PC-3 (cell line): ENCODE measurements around the gene CELA2B. TPM values are rescaled to one million over a fixed set of nuclear protein-coding genes. Genes with fewer than 3 reads are reported as not detected.

Source experiments
- ATAC-seq: fragments of 200-7000 bp; cut with Tn5 transposase; 2 replicates; pipeline ENCODE4 v1.9.1; 2020; ENCODE audit warnings: mild to moderate bottlenecking, moderate library complexity
- Bru-seq: library from RNA; stranded (reverse); fragments of 400-500 nt; gene quantifications from one replicate; lab custom pipeline; 2021; lab: Mats Ljungman, UMichigan
- BruChase-seq, 2 experiments: library from RNA; stranded (reverse); fragments of 400-500 nt; gene quantifications; one replicate each; lab custom pipeline; 2021; lab: Mats Ljungman, UMichigan
- BruUV-seq: library from RNA; stranded (reverse); fragments of 400-500 nt; replicated peaks from 2 replicates; lab custom pipeline; 2021; lab: Mats Ljungman, UMichigan
- CTCF ChIA-PET: fragments of 300-600 bp; sonication (Branson Sonifier 250); formaldehyde crosslinking; loops from one replicate; lab custom pipeline; 2022; ENCODE audit warnings: antibody characterized with exemption; lab: Charles Lee
- POLR2A ChIA-PET: fragments of 300-600 bp; sonication (Branson Sonifier 250); formaldehyde crosslinking; loops from one replicate; lab custom pipeline; 2022; ENCODE audit warnings: antibody characterized with exemption; ENCODE audit not compliant: unreplicated experiment; lab: Charles Lee
- DNase-seq: peaks from one replicate; pipeline ENCODE4 v3.0.0-alpha.2; 2015
- H2AFZ ChIP-seq: fragments of 300-600 bp; sonication (generic); 2 replicates; pipeline ENCODE4 v1.6.0; 2016; ENCODE audit warnings: antibody characterized with exemption, low read length
- H3F3A ChIP-seq: fragments of 300-600 bp; sonication (generic); one replicate; pipeline ENCODE4 v1.6.0; 2017; ENCODE audit warnings: antibody characterized with exemption, low read length, control low read depth, mild to moderate bottlenecking; ENCODE audit not compliant: unreplicated experiment
- H3K27ac ChIP-seq: fragments of 300-600 bp; sonication (generic); 2 replicates; pipeline ENCODE4 v1.5.1; 2016; ENCODE audit warnings: mild to moderate bottlenecking, low read length
- H3K27me3 ChIP-seq: fragments of 300-600 bp; sonication (generic); 2 replicates; pipeline ENCODE4 v1.6.1; 2016; ENCODE audit warnings: low read length, mixed read lengths
- H3K36me3 ChIP-seq: fragments of 300-600 bp; sonication (generic); 2 replicates; pipeline ENCODE4 v1.6.1; 2016; ENCODE audit warnings: low read depth, mixed run types, low read length, mixed read lengths
- H3K4me1 ChIP-seq: fragments of 300-600 bp; sonication (generic); 2 replicates; pipeline ENCODE4 v1.5.1; 2016; ENCODE audit warnings: low read length; ENCODE audit not compliant: insufficient read depth
- H3K4me2 ChIP-seq: fragments of 300-600 bp; sonication (generic); 2 replicates; pipeline ENCODE4 v1.6.0; 2016; ENCODE audit warnings: low read length
- H3K4me3 ChIP-seq: fragments of 300-600 bp; sonication (generic); 2 replicates; pipeline ENCODE4 v1.5.1; 2016; ENCODE audit warnings: mild to moderate bottlenecking, low read length, mixed read lengths
- H3K79me2 ChIP-seq: fragments of 300-600 bp; sonication (generic); 2 replicates; pipeline ENCODE4 v1.6.1; 2017; ENCODE audit warnings: low read length, mixed read lengths
- H3K9ac ChIP-seq: fragments of 300-600 bp; sonication (generic); 2 replicates; pipeline ENCODE4 v1.6.0; 2016; ENCODE audit warnings: mild to moderate bottlenecking, low read length
- H3K9me2 ChIP-seq: fragments of 300-600 bp; sonication (generic); replicated peaks from 2 replicates; pipeline ENCODE4 v1.6.1; 2016; ENCODE audit warnings: mixed run types, low read length, mixed read lengths
- H3K9me3 ChIP-seq: fragments of 300-600 bp; sonication (generic); 2 replicates; pipeline ENCODE4 v1.6.1; 2016; ENCODE audit warnings: low read length, mixed read lengths
- H4K20me1 ChIP-seq: fragments of 300-600 bp; sonication (generic); 2 replicates; pipeline ENCODE4 v1.6.1; 2016; ENCODE audit warnings: low read length, mixed read lengths
- CTCF ChIP-seq: fragments of 300-600 bp; sonication (generic); conservative IDR thresholded peaks from 2 replicates; pipeline ENCODE4 v1.5.1; 2017; ENCODE audit warnings: antibody characterized with exemption, low read depth, mild to moderate bottlenecking, low read length
- EZH2 ChIP-seq: fragments of 300-600 bp; sonication (generic); IDR thresholded peaks from one replicate; pipeline ENCODE4 v1.6.1; 2017; ENCODE audit warnings: antibody characterized with exemption, mild to moderate bottlenecking, low read length; ENCODE audit not compliant: unreplicated experiment
- EZH2phosphoT487 ChIP-seq: fragments of 300-600 bp; sonication (generic); IDR thresholded peaks from 2 replicates; pipeline ENCODE4 v1.6.1; 2018; ENCODE audit warnings: mild to moderate bottlenecking, antibody characterized with exemption, low read length, borderline replicate concordance
- intact Hi-C: fragments of 100-400 bp; cut with micrococcal nuclease; formaldehyde crosslinking; loops from 2 replicates; pipeline ENCODE4 v1.9.0; 2023
- long read RNA-seq: library from polyadenylated mRNA; unstranded; transcript quantifications from one replicate; pipeline ENCODE4 v2.0.0, GENCODE V29; 2021; ENCODE audit not compliant: unreplicated experiment
- total RNA-seq: library from RNA; depleted of rRNA; stranded (reverse); fragments of >200 nt; gene quantifications from 2 replicates; pipeline ENCODE4 v1.2.3, GENCODE V29; 2014; rRNA removed

CELA2B gene
- not detected in 2 replicates for total RNA-seq
- percentile 5 among the genes with signal in this experiment for Bru-seq, nascent RNA
- percentile 5 among the genes with signal in this experiment for BruChase-seq, experiment 1, labeled RNA remaining after a 6-hour chase
- BruChase-seq, experiment 2, labeled RNA remaining after a 2-hour chase, result percentile 10 among the genes with signal in this experiment
- long read RNA-seq, partial matches to known transcripts, result 0 of 1 reads
- long read RNA-seq, other reads (novel, unspliced or antisense), result 1 of 1 reads

- no peaks in the 10 kb centered on the region for H3K27me3 ChIP-seq
- H3K27ac ChIP-seq, result no peak within 1 kb of the TSS
- H4K20me1 ChIP-seq, result no peaks in the 10 kb centered on the region
- POLR2A ChIA-PET, result no interaction called here
- BruUV-seq, result no TSS peak
- intact Hi-C loops, result no loop called here
- H3K9me2 ChIP-seq, result no peaks in the 10 kb centered on the region
- DNase-seq, result no peak
- no peak within 1 kb of the TSS for H3K4me2 ChIP-seq
- H3K9me3 ChIP-seq, result no peaks in the 10 kb centered on the region
- CTCF ChIA-PET, result no interaction called here
- no peaks in the 10 kb centered on the region for H3F3A ChIP-seq
- ATAC-seq, result no peak
- H3K4me1 ChIP-seq, result no peaks in the 10 kb centered on the region
- H3K4me3 ChIP-seq, result no peak within 1 kb of the TSS
- TF ChIP-seq EZH2phosphoT487, result no peak
- H2AFZ ChIP-seq, result no peak within 1 kb of the TSS
- H3K36me3 ChIP-seq, result no peaks in the 10 kb centered on the region
- no peak within 1 kb of the TSS for H3K9ac ChIP-seq
- H3K79me2 ChIP-seq, result no peaks in the 10 kb centered on the region
Measured at GRCh38 chr1:15475752-15476314, at the start of gene CELA2B. Gene CELA2B (plus strand): TSS chr1:15476104. CDS start chr1:15476126, 22 bp downstream.

- Histone ChIP-seq H3K4me2 (no peak overlapping the region), H3K9ac (no peak overlapping the region)
Measured at GRCh38 chr1:15426492-15427279, 49.2 kb upstream of the CELA2B start.

More at GRCh38 chr1:15426492-15427279, 49.2 kb upstream of the CELA2B start:
- POLR2A ChIA-PET, result no interaction called here
- Histone ChIP-seq H2AFZ (no peak overlapping the region), H3K9me2 (no peaks in the 10 kb centered on the region), H3K4me3 (no peak overlapping the region), H3K27ac (peak overlapping the region; percentile 25; the same call in 1 of the 2 replicates), H3K36me3 (peaks cover 25% of the 10 kb centered on the region), H3K79me2 (peaks cover 32% of the 10 kb centered on the region), H3K4me1 (peaks cover 35% of the 10 kb centered on the region), H4K20me1 (peaks cover 13% of the 10 kb centered on the region; the same call in 1 of the 2 replicates), H3K9me3 (no peaks in the 10 kb centered on the region), H3F3A (no peaks in the 10 kb centered on the region), H3K27me3 (no peaks in the 10 kb centered on the region)
- CTCF ChIA-PET, result interaction anchor here (0.5 kb wide), 1 partner anchor 84 kb away, joined by 3 read pairs; no protein-coding TSS in a partner anchor
- intact Hi-C loops, result no loop called here
- peak; percentile 73 for ATAC-seq
- no peak for TF ChIP-seq EZH2phosphoT487
- TF ChIP-seq CTCF, result no peak
- no peak for TF ChIP-seq EZH2
- DNase-seq, result peak; percentile 51
- BruUV-seq, result no TSS peak
